HG02885 (cell line): ENCODE data around the gene MDK.

Experiments
- ATAC-seq: cut with Tn5 transposase; IDR thresholded peaks from one replicate; pipeline ENCODE4 v1.9.1; 2021; ENCODE audit warnings: mild to moderate bottlenecking; ENCODE audit not compliant: unreplicated experiment, poor library complexity

The MDK gene

DNA sequence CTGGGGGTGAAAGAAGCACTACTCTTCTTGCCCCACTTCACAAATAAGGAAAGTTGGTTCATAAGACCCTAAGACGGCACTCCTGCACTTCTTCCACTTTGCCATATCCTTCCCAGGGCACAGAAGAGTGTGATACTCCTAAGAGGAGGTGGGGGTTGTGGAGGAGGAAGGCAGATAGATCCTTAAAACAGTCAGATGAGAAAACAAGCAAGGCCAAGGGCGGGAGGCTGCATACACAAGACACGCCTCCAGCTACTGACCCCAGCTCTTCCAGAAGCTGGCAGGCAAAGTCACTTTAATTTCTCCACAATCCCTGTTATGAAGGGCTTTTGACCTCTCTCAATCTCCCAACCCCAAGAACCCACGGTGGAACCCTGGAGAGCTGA, 11.8 kb downstream of the MDK start:
- no peak for ATAC-seq

DNA sequence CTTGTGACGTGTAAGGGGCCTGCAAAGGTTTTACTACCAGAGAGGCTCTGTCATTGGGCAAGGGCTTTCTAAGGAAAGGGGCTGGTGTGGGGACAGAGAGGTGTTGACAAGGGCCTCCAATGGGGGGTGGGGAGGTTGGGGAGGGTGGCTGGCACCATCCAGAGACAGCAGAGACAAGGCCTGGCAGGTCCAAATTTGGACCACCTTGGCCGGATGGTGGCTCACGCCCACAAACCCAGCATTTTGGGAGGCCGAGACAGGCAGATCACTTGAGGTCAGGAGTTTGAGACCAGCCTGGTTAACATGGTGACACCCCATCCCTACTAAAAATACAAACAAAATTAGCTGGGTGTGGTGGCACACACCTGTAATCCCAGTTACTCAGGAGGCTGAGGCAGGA, 12.3 kb downstream of the MDK start:
- ATAC-seq, result no peak

DNA sequence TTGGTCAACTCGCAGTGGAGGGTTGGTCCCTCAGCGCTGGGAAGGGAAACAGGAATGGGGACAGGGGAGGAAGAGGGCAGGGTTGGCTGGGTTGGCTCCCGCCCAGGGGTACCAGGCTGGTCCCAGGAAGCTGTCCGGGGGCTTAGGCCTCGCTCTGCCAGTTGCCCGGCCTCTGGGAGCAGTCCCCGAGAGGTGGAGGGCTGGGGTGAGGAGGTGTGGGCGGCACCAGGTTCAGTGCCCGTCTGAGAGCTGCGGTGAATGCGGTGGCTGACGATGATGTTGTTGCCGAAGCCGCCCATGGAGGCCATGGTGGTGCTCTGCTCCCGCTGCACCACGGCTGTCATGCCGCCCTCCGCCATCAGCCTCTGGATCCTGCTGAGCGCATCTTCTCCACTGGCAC, 16.1 kb downstream of the MDK start:
- ATAC-seq, result no peak

DNA sequence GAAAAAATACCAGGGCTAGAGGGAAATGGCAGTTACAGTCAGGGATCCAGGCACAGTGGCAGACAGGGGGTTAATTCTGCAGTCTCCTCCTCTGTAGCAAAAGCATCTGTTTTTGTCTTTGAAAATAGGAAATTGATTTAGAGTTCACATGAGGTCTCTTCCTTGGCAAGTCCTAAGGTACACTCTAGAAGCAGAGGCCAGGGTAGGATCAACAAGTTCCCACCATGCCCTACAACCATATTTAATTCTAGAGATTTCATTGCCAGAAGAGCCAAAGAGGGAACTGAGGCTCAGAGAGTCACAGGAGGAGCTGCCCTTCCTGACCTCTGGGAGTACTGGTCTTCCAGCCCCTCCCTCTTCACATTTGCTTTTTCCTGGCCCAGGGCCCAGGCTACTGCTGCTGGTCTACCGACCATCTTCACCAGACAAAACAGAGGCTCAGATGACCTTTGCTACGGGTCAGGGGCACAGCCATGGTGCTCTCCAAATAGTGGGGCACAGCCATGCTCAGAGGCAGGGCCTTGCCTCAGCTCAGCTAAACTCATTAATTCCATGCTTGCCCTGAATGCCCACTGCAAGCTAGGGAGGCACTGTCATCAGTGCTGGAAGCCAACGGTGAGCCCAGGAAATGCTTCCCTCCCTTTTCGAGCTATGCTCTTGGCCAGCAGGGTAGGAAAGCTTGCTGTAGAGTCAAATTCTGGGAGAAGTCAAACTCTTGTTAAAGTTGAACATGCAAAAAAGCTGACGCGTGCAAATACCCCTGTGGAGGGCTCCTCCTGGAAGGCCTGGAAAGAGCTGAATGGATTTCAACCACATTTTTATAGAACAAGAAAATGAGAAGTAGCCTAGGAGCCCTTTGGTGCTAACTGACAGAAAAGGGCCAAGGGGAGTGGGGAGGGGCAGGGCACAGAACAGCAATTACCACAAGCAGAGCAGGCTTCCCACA, 21.8 kb downstream of the MDK start:
- no peak for ATAC-seq

DNA sequence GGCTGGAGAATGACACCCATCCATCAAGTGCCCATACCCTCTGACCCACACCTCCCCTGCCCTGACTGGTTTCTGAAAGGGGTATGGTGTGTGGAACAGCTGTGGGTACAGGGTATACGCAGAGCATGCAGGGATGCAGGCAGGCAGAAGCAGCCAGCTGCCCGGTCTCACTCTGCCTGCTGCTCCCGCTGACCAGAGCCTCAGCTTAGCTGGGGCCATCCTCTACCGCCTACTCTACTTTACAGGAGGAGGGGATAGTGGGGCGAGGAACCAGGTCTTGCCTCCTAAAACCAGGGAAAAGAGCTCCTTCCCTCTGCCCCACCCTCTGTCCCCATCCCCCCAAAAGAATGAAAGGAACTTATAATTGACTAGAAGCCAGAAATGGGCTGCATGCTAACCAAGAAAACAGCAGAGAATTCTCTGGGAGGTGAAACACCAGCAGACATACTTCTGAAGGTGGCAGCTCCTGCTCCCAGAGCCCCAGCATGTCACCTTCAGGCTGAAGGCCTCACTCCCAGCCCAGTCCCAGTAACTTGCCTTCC, 23.1 kb downstream of the MDK start:
- no peak for ATAC-seq

DNA sequence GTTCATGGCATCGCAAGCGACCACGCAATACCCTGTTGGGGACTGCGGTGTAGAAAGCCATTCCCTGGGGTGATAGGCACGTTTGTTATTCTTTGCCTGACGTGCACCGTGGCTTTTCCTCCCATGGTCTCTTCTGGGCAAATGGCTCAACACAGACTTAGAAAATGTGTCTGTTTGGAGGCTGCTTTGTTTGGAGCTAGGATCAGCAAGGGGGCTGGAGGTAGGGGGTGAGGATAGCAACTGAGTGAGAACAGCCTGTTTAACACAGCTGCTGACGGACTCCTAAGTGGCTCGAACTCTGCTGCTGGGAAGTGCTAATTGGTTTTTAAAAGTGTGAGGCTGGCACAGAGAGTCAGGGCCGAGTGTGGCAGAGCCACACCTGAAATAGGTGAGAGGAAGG, 26.2 kb downstream of the MDK start:
- no peak for ATAC-seq

DNA sequence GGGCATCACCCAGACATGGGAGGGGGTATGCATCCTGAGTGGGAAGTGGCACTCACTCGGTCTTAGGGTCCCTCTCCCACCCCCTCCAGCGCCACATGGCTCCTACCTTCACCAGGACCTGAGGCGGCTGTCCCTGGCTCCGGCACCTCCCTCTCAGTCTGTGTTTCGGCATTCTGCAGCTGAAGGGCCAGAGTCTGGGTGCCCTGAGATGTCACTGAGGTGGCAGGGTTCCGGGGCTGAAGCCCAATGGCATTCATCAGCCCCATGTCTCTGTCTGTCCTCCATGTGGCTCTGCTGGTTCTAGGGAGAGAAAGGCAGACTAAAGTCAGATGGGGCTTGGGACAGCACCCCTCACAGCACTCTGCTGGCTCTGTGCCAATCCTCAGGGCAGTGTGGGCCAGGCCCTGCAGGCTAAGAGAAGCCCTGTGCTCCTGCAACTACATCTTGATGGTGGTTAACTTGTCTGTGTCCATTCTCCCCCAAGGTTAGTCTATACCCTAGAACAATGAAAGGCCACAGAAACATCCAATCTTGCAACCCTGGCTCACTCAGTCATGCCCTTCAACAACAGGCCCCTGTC, 27.0 kb downstream of the MDK start:
- ATAC-seq, result no peak

DNA sequence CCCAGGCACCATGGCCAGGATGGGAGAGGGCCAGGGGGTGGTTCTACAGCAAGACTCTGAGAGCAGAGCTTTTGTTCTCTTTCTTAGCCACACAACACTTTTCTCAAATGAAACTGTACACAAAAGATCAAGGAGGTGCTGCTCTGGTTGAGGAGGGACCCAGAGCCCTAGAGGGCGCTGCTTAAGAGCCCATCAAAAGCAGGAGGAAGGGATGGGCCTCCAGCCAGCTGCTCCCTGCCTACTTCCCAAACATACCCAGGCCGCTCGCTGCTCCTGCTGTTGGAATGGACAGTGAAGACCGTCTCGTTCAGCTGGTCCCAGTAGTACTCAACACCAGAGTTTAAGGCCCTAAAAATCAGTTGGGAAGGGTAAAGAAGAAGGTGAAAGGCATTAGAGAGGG, 28.6 kb downstream of the MDK start:
- no peak for ATAC-seq

DNA sequence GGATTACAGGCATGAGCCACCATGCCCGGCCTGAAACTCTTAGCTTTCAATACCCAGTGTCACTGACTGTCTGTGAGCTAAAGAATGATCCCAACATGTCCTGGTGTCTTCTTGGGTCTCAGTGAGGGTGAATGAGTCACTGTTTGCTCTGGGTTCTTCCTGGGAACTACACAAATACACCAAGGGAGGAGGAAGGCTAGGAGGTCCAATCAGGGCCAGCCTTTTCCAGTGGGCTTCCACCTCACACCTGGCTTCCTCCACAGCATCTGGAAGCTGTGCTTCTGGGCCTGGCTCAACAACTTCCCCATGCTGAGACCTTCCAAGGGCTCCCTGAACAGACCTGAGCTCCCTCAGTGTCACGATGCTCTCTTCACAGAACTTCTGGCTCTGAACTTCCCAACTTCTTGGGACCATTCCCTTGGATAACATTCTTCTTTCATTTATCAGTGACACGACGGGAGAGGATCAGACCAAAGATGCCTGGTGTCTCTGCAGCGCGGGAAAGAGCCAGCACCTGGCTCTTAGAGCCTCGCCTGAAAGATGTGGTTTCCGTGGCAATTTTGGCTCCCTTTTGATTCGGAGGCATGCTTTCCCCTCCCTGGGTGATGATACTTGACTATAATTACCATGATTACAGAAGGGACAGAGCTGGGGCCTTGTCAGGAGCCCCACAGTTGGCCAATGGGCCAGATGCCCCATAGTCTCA, 32.4 kb downstream of the MDK start:
- ATAC-seq, result no peak

DNA sequence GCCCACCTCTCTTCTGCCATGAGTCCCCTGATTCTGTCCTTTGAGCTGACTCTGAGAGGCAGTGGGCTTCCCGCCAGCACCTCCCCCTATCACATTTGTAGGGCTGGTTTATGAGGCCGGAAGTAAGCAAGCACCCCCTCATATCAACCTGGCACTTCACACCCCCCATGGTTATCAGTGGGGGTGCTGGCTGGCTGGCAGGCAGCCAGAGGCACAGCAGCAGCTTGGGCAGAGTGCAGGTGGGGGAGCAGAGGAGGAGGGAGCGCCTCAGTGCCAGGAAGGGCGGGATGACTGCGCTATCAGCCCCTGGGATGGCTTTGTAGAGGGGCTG, 33.0 kb downstream of the MDK start:
- no peak for ATAC-seq

DNA sequence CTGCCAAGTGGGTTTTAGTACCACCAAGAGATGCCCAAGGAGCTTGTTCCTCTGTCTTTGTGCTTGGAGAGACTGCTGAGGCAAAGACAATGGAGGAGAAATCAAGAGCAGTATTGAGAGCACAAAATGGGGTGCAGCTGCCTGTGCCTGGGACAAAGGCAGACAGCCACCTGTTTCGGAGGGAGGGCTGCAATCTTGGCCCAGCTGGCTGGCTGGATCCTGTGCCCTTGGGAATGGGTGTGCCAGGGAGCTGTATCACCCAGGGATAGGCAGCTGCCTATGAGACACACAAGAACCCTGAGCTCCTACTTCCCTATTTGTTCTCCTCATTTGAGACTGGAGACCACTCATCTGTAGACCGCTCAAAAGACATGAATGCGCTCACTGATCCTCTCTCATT, 33.4 kb downstream of the MDK start:
- no peak for ATAC-seq

DNA sequence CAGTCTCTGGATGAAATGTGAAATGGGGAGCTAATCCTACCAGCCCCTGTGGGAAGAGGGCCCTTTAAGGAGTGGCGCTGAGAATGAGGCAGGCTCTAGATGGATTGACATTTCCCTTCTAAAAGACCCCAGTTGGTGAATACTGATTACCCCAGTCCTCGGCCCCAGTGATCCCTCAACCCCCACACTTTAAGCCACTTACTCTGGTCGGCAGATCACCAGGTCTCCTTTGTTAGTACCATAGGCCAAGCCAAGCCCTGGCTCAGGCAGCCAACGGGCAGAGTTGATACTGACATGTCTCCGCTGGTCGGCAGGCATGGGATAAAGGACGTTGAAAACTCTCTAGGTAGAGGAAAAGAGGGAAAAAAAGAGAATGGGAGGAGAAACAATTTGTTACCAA, 36.2 kb downstream of the MDK start:
- no peak for ATAC-seq

DNA sequence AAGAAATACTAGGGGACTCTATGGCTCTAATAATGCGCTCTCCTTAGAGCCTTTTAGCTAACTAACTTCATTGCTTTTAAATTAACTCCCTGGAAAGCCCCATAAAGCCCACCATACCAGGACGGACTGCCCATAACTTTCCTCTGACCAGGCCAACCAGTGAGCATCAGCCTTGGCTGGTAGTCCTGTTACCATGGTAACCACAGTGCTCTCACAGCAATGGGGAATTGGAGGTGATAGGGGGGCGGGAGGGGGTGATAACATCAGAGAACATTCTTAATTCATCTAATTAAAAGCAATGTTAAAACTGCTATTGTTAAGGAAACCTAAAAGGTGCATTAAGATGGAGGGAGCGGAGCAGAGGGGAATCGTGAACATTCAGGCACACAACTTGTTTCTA, 37.3 kb downstream of the MDK start:
- no peak for ATAC-seq

DNA sequence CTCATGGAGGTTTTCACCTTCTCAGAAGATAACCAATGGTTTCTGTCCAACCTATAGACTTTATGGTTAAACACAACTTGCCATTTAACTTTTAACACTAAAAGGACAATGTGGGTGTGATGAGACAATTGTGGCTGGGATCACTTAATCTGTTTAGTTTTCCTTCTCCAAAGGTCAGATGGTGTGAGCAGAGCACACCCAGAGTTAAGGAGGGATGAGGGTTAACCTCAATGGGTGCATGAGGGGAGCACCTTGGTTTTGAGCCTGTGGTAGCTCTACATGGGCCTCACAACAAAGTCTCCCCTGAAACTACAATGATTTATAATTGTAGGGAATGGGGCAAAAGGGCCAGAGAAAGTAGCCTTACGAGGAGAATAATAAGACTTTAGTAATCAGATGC, 39.0 kb downstream of the MDK start:
- no peak for ATAC-seq

DNA sequence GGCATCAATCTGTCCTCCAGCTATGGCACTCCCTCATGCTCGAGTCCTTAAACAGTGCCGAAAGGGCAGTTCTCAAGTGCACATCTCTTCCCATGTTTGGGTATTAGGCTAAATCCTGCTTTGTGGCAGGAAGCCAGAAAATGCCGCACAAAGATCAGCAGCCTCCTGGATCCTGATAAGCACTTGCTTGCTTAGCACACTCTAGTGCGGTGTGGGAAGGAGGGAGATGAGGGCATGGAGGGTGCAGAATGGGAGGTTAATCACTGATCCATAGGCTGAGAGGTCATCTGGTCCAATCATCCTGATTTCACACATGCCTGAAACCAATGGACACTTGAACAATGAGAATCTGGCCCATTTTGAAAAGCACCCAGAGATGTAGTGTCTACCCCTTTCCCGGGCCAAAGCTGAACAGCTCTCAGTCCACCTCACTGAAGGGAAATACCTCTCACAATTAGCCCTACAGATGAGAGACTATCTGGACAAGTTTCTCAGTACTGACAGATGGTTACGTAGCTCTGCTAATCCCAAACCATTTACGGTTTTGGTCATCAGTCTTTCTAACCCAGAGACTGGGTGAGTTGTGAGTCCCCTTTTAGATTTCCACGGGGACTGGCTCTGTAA, 39.9 kb downstream of the MDK start:
- no peak for ATAC-seq

DNA sequence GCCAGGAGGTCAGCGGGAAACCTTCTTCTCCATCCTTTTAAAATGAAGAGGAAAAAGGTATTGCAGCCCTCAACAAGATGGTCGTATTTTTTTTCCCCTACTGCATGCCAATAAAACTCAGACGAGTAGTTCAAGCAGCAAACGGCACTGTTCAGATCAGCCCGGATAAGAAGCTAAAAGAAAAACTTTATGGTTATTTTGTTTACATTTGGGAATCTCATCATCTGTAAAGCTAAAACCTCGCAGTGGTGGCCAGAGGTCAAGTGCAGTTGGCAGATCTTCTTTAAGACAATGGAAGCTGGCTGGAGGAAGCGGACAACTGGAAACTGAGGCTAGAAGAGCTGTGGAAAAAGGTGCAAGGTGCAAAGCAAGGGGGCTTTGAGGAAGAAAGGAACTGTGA, 41.1 kb downstream of the MDK start:
- no peak for ATAC-seq

DNA sequence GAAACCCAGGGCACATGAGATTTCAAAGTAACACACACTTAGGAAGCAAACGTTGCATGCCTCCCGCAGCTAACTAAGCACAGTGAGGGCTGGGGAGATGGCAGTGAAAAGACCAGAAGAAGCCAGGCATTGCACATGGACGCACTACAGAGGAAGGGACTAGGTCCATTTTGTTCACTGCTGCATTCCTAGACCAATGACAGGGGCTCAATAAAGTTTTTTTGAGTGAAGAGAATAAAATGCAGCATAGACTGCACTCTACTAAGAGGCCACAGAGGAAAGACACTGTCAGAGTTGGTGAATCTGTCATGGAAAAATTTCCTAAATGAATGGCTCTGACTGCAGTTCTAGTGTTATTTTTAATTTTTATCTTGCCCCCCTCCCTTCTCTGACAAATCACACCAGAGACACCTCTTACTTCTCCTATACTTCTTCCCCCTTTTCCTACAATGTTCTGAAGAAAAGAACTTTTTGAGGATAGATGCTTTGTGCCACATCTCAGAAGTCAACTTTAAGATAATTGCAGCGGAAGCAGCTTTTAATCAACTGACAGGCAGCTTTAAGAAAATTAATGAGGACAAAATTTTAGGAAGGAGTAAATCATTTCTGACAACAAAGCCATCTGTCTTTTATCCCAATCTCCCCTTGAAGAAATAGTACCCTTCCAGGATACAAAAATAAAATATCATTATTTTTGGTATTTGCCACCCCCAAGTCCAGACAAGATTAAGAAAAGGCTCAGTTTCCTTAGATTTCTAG, 44.9 kb downstream of the MDK start:
- ATAC-seq, result no peak

DNA sequence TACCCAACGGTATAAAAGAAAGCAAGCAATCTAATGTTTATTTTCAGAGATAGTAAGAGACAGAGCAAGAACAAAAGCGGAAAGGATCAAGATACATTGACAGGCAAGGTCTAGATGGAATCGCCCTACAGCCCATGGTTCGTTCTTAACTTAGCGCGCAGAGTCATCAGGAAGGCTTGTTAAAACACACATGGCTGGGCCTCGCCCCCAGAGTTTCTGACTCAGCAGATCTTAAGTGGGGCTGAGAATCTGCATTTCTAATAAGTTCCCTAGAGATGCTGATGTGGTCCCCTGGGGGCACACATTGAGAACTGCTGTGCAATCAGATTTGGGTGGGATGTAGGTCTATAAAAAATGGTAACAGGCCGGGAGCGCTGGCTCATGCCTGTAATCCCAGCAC, 45.9 kb downstream of the MDK start:
- ATAC-seq, result no peak

DNA sequence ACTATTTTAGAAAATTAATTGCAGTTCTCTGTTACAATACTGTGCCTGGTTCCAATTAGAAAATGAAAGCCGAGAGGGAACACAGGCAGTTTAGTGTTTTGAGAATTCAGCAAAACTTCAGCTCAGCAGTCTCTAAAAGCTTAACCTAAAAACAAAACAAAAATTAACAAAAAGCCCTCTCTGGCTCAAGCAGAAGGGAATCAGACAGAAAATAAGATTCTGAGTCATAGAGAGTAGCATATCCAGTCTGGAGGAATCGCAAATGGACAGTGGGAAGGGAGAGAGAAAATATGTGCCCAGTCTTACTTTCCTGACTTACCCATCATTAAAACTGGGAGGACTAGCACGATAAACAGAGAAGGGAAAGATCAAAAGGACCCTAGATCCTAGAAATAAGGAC, 48.2 kb downstream of the MDK start:
- no peak for ATAC-seq

DNA sequence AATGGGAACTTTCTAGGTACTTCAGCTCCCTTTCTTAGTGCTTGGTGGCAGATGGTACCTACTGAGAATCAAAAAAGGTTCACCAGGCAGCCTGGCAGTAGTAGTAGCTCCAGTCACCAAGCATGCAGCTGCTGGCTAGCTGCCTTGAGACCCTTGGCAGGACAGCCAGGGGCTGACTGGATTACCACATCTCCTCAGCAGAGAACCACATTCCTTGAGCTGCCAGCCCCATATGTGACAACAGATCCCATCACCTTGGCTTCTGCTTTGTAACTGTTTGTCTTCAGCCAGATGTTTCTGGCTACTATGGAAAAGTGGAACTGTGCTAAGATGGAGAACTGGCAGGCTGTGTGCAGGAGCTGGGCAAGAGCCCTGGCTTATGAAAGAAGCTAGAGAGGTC, 49.7 kb downstream of the MDK start:
- ATAC-seq, result no peak
